GM10248 (cell line): ENCODE results near the gene KLHL21.

Experiments used
- CTCF ChIA-PET: fragments of 300-600 bp; sonication (Branson Sonifier 250); formaldehyde crosslinking; extraction: SDS; loops from one replicate; lab custom pipeline; 2021; ENCODE audit warnings: antibody characterized with exemption; lab: Yijun Ruan, JAX
- POLR2A ChIA-PET: fragments of 350-650 bp; sonication (Branson Sonifier 250); formaldehyde crosslinking; extraction: SDS; loops from one replicate; lab custom pipeline; 2020; ENCODE audit warnings: antibody characterized with exemption; lab: Yijun Ruan, JAX
- DNase-seq: peaks from one replicate; pipeline ENCODE4 v3.0.0; 2012; ENCODE audit errors: extremely low spot score
- TF ChIP-seq, protein P1 (sequence below): IDR thresholded peaks from 2 replicates; pipeline ENCODE4 v1.5.1; 2012; ENCODE audit warnings: mild to moderate bottlenecking, low read depth; ENCODE audit errors: extremely low read depth, missing control alignments, control extremely low read depth

Gene KLHL21

DNA sequence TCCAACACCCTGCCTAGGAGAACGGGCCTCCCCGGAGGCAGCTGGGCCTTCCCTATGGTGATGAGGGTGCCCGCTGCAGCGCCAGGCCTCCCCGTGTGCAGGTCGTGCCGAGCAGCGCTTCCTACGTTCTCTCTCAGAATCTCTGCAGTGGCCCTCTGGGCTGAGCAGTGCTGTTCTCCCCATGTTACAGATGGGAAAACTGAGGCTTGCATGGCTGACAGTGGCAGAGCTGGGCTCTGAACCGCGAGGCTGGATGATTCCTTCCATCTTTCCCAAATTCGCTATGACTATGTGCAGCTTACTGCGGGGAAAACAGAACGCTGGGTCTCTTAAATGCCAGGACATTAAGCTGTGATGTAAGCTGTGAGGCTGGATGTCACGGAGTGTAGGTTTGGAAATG is 8.9 kb downstream of the KLHL21 start:
- no peak for DNase-seq
- TF ChIP-seq, protein P1, sequence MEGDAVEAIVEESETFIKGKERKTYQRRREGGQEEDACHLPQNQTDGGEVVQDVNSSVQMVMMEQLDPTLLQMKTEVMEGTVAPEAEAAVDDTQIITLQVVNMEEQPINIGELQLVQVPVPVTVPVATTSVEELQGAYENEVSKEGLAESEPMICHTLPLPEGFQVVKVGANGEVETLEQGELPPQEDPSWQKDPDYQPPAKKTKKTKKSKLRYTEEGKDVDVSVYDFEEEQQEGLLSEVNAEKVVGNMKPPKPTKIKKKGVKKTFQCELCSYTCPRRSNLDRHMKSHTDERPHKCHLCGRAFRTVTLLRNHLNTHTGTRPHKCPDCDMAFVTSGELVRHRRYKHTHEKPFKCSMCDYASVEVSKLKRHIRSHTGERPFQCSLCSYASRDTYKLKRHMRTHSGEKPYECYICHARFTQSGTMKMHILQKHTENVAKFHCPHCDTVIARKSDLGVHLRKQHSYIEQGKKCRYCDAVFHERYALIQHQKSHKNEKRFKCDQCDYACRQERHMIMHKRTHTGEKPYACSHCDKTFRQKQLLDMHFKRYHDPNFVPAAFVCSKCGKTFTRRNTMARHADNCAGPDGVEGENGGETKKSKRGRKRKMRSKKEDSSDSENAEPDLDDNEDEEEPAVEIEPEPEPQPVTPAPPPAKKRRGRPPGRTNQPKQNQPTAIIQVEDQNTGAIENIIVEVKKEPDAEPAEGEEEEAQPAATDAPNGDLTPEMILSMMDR: no peak
- ChIA-PET CTCF (interaction anchor here (1.5 to 2.3 kb wide), 2 partner anchors 16 to 39 kb away, joined by 4 to 7 read pairs; partner anchors contain the start of genes NOL9 and TAS1R1), POLR2A (no interaction called here)

DNA sequence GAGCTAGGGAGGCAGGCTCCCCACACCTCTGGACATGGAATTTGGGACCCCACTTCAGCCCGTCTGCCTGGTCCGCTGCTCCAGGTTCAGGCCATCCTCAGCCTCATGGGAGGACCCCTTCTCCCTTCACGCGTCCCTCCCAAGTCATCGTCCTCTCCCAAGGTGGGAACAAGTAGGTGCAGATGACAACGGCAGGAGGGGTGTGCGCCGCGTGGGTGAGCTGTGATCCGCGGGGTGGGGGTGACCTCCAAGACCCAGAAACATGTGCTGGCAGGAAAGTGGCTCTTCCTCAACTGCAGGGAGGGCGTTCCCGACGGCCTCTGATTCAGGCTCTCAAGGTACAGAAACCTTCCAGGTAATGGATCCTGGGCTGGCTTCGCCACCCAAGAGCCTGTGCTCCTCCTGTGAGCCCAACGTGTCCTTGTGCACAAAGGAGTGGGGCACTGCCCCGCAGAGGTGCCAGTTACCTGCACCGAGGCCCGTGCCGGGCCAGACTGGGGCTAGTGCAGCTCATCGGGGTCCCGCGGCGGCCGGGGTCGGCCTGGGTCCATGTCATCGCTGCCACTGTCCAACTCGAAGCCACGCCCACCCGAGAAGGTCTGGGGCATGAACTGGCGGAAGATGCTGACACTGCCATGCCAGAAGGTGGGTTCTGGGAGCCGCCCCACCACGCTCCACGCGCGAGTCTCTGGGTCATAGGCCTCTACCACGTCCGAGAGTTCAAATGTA is 9.6 kb downstream of the KLHL21 start:
- DNase-seq: no peak
- TF ChIP-seq, protein P1: no peak
- CTCF ChIA-PET: interaction anchor here (1.8 kb wide), 1 partner anchor 36 kb away, joined by 4 read pairs; no protein-coding TSS in a partner anchor
- POLR2A ChIA-PET: interaction anchor here (1.9 kb wide), 1 partner anchor 9 kb away, joined by 4 read pairs; no protein-coding TSS in a partner anchor

DNA sequence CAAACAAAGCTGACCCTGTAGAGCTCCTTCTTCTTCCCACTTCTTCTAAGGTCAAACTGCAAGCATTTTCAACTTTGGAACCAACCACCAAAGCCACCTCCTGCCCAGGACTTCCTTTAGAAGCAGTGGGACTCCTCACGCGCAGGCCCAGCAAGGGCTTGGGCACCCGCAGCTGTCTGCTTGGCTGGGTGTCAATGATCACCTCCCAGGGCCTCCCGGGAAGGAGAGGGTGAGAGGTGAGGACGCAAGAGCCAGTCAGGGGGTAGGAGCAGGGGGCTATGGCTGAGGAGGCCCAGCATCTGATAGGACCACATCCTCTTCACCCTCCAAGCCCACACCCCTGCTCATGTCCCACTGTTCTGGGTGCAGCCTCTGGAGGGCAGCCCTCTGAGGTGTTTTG is 10.2 kb downstream of the KLHL21 start:
- ChIA-PET CTCF (interaction anchor here (1.8 kb wide), 1 partner anchor 35 kb away, joined by 4 read pairs; no protein-coding TSS in a partner anchor), POLR2A (interaction anchor here (1.9 kb wide), 1 partner anchor 9 kb away, joined by 4 read pairs; no protein-coding TSS in a partner anchor)
- DNase-seq: no peak
- TF ChIP-seq, protein P1: no peak

DNA sequence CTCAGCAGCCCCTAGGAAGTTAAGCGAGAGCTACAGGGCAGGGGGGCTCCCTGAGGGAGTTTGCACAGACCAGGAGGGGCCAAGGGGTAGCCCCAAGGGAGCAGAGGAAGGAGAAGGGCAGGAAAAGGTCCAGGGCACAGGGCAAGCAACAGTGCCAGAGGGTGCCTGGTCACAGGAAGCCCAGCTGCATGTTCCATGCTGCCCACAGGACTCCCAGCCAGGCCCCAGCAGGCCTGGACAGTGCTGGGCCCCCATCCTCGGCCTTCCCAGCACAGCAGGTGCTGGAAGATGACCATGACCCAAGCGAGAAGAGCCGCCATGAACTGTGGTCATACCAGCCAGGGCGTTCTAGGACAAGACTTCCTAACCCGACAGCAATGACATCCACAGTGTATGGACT is 11.0 kb downstream of the KLHL21 start:
- no peak for DNase-seq
- TF ChIP-seq, protein P1: no peak
- ChIA-PET CTCF (interaction anchor here (1.8 kb wide), 1 partner anchor 34 kb away, joined by 4 read pairs; no protein-coding TSS in a partner anchor), POLR2A (interaction anchor here (1.9 kb wide), 1 partner anchor 10 kb away, joined by 4 read pairs; no protein-coding TSS in a partner anchor)

DNA sequence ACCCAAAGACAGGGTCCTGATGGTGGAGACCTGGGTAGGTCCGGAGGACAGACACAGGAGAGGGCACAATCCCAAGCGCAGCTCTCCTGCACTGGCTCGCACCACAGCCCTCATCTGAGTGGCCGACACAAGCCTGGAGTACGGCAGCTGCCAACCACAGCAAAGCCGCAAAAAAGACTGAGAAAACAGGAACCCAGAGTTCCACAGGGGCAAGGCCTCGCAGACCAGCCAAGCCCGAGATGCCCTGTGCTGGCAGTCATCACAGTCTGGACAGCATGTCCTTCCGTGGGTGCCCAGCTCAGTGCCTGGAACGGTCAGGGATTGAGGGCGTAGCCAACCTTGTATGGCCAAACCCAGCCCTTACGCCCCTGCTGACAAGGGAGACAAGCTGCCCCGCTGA is 11.4 kb downstream of the KLHL21 start:
- POLR2A ChIA-PET: interaction anchor here (1.9 kb wide), 1 partner anchor 10 kb away, joined by 4 read pairs; no protein-coding TSS in a partner anchor
- DNase-seq: no peak
- CTCF ChIA-PET: interaction anchor here (1.8 kb wide), 1 partner anchor 34 kb away, joined by 4 read pairs; no protein-coding TSS in a partner anchor
- TF ChIP-seq, protein P1: no peak

DNA sequence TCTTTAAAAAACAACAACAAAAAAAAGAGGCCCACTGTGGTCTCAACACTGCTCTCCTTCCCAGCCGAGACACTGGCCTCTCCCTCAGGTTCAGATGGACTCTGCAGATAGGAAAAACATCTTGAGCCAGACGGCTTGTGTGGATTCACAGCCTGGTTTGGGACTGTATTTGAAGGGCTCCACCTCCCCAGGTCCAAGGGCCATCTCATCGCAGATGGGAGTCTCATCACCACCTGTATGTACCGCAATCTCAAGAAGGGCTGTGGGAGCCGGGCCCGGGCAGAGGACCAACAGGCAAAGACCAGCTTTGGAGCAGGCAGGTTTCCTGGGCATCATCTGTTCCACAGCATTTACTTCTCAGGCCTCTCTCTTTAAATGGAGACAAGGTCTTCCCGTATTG is 12.6 kb downstream of the KLHL21 start:
- DNase-seq: no peak
- TF ChIP-seq, protein P1: no peak
- POLR2A ChIA-PET: interaction anchor here (0.9 to 2.6 kb wide), 2 partner anchors 10 to 12 kb away, joined by 3 to 10 read pairs; partner anchors contain the start of genes KLHL21 and ZBTB48
- CTCF ChIA-PET: interaction anchor here (1.2 to 1.6 kb wide), 2 partner anchors 10 to 35 kb away, joined by 4 to 5 read pairs; partner anchors contain the start of genes TAS1R1 and ZBTB48
